HCT116 (cell line): Measurements from ENCODE around the gene FGGY. TPM values are rescaled to one million over a fixed set of nuclear protein-coding genes. Genes with fewer than 3 reads are reported as not detected.

ENCODE experiments used
- ATAC-seq: fragments of 200-7000 bp; cut with Tn5 transposase; 2 replicates; pipeline ENCODE4 v1.9.1; 2020; ENCODE audit warnings: mild to moderate bottlenecking, moderate library complexity
- BruUV-seq: library from RNA; stranded (reverse); fragments of 400-500 nt; replicated peaks from 2 replicates; lab custom pipeline; 2021; lab: Mats Ljungman, UMichigan
- CTCF ChIA-PET: fragments of 300-600 bp; sonication (Branson Sonifier 250); formaldehyde crosslinking; loops from one replicate; lab custom pipeline; 2021; ENCODE audit warnings: antibody characterized with exemption; lab: Charles Lee
- POLR2A ChIA-PET: fragments of 300-600, 350-600 bp; sonication (Branson Sonifier 250); formaldehyde crosslinking; loops from one replicate; lab custom pipeline; 2021; ENCODE audit warnings: antibody characterized with exemption; lab: Charles Lee
- RAD21 ChIA-PET, 2 experiments: fragments of 300-600 bp; sonication (Branson Sonifier 250); formaldehyde crosslinking; loops; one replicate each; lab custom pipeline; 2023; ENCODE audit warnings: low total read pairs in 2 of 2; ENCODE audit not compliant: uncharacterized antibody in 2 of 2, unreplicated experiment in 2 of 2, low non-redundant PET in 1 of 2; lab: Charles Lee
- DNase-seq: peaks from one replicate; pipeline ENCODE4 v3.0.0-alpha.2; 2010; ENCODE audit warnings: low read depth, low spot score
- H2AFZ ChIP-seq: fragments of 200-600 bp; shearing (Covaris generic), sonication (generic); 2 replicates; pipeline ENCODE4 v1.6.1; 2017; ENCODE audit warnings: low read depth, mixed run types, mixed read lengths, antibody characterized with exemption, low read length; ENCODE audit not compliant: poor library complexity, severe bottlenecking
- H3K27ac ChIP-seq: 2 replicates; pipeline ENCODE4 v1.5.1; 2012; ENCODE audit warnings: low read depth, low read length
- H3K27me3 ChIP-seq: fragments of 200-600 bp; sonication (generic); 2 replicates; pipeline ENCODE4 v1.6.1; 2016; ENCODE audit warnings: mixed run types, low read length, mixed read lengths; ENCODE audit not compliant: insufficient read depth
- H3K36me3 ChIP-seq, 2 experiments: fragments of 200-500 bp in 1 of 2; fragments of 200-600 bp in 1 of 2; sonication (Bioruptor generic) in 1 of 2; sonication (generic) in 1 of 2; 2 replicates each; pipeline versions ENCODE4 v1.5.1 to v1.6.1; 2014 to 2016; ENCODE audit warnings: low read length in 2 of 2, inconsistent platforms in 1 of 2, mixed read lengths in 1 of 2, mixed run types in 1 of 2; ENCODE audit not compliant: insufficient read depth in 2 of 2, control insufficient read depth in 1 of 2
- H3K4me1 ChIP-seq, 2 experiments: fragments of 200-600 bp in 1 of 2; sonication (generic) in 1 of 2; 2 replicates each; pipeline versions ENCODE4 v1.5.1 to v1.6.1; 2012 to 2017; ENCODE audit warnings: low read length in 2 of 2, inconsistent platforms in 1 of 2, mild to moderate bottlenecking in 1 of 2, mixed read lengths in 1 of 2, mixed run types in 1 of 2, moderate library complexity in 1 of 2; ENCODE audit not compliant: insufficient read depth in 2 of 2, control insufficient read depth in 1 of 2
- H3K4me2 ChIP-seq: fragments of 200-600 bp; sonication (generic); 2 replicates; pipeline ENCODE4 v1.6.1; 2017; ENCODE audit warnings: mixed run types, low read length, mixed read lengths
- H3K4me3 ChIP-seq, 2 experiments: fragments of 200-600 bp in 1 of 2; sonication (generic) in 1 of 2; replicated peaks in 1 of 2; 2 replicates each; pipeline ENCODE4 v1.5.1; 2011 to 2016; ENCODE audit warnings: low read length in 2 of 2, control low read depth in 1 of 2, low read depth in 1 of 2, mild to moderate bottlenecking in 1 of 2, mixed read lengths in 1 of 2, mixed run types in 1 of 2
- H3K79me2 ChIP-seq: fragments of 200-600 bp; sonication (generic); 2 replicates; pipeline ENCODE4 v1.6.1; 2017; ENCODE audit warnings: mild to moderate bottlenecking, mixed run types, low read length, moderate library complexity, mixed read lengths; ENCODE audit not compliant: insufficient read depth
- H3K9ac ChIP-seq: fragments of 200-600 bp; sonication (generic); 2 replicates; pipeline ENCODE4 v1.6.1; 2016; ENCODE audit warnings: low read length, mixed read lengths
- H3K9me2 ChIP-seq: fragments of 200-600 bp; sonication (generic), shearing (Covaris generic); 2 replicates; pipeline ENCODE4 v1.6.1; 2017; ENCODE audit warnings: mixed run types, mild to moderate bottlenecking, moderate library complexity; ENCODE audit not compliant: insufficient read depth
- H3K9me3 ChIP-seq, 2 experiments: fragments of 200-500 bp in 1 of 2; fragments of 200-600 bp in 1 of 2; sonication (Bioruptor generic) in 1 of 2; sonication (generic) in 1 of 2; 2 replicates each; pipeline ENCODE4 v1.6.1; 2014 to 2017; ENCODE audit warnings: low read length in 2 of 2, mixed read lengths in 2 of 2, inconsistent platforms in 1 of 2, low read depth in 1 of 2, mild to moderate bottlenecking in 1 of 2, mixed run types in 1 of 2, moderate library complexity in 1 of 2; ENCODE audit not compliant: control insufficient read depth in 1 of 2, insufficient read depth in 1 of 2
- H4K20me1 ChIP-seq: fragments of 200-600 bp; sonication (generic), shearing (Covaris generic); 2 replicates; pipeline ENCODE4 v1.6.1; 2017; ENCODE audit warnings: mixed run types, mild to moderate bottlenecking, moderate library complexity; ENCODE audit not compliant: insufficient read depth
- CBX3 ChIP-seq: IDR thresholded peaks from 2 replicates; pipeline ENCODE4 v1.6.1; 2012; ENCODE audit warnings: low read depth
- CEBPB ChIP-seq: IDR thresholded peaks from 2 replicates; pipeline ENCODE4 v1.6.1; 2012; ENCODE audit warnings: low read depth
- CTCF ChIP-seq, 3 experiments: fragments of 200-600 bp in 1 of 3; sonication (generic) in 1 of 3; IDR thresholded peaks in 2 of 3; conservative IDR thresholded peaks in 1 of 3; 2 replicates each; pipeline ENCODE4 v1.5.1; 2012 to 2017; ENCODE audit warnings: low read depth in 2 of 3, low read length in 2 of 3, antibody characterized with exemption in 1 of 3, borderline replicate concordance in 1 of 3, control low read depth in 1 of 3, mild to moderate bottlenecking in 1 of 3, mixed read lengths in 1 of 3, mixed run types in 1 of 3, moderate library complexity in 1 of 3; ENCODE audit not compliant: insufficient read depth in 1 of 3
- EGR1 ChIP-seq: IDR thresholded peaks from 2 replicates; pipeline ENCODE4 v1.6.1; 2012; ENCODE audit warnings: low read depth
- ELF1 ChIP-seq: IDR thresholded peaks from 2 replicates; pipeline ENCODE4 v1.6.1; 2012; ENCODE audit warnings: low read depth, borderline replicate concordance
- EZH2 ChIP-seq: fragments of 200-600 bp; sonication (generic); IDR thresholded peaks from 2 replicates; pipeline ENCODE4 v1.6.1; 2017; ENCODE audit warnings: antibody characterized with exemption, mixed run types
- EZH2phosphoT487 ChIP-seq: fragments of 200-600 bp; IDR thresholded peaks from 2 replicates; pipeline ENCODE4 v1.6.1; 2018; ENCODE audit warnings: antibody characterized with exemption, borderline replicate concordance
- FOSL1 ChIP-seq: IDR thresholded peaks from 2 replicates; pipeline ENCODE4 v1.6.1; 2012; ENCODE audit warnings: low read depth
- JUND ChIP-seq: IDR thresholded peaks from 2 replicates; pipeline ENCODE4 v1.6.1; 2012
- POLR2A ChIP-seq: IDR thresholded peaks from 2 replicates; pipeline ENCODE4 v1.7.0; 2011; ENCODE audit warnings: borderline replicate concordance; ENCODE audit not compliant: insufficient read depth, insufficient read length; ENCODE audit errors: extremely low read depth
- POLR2AphosphoS5 ChIP-seq: IDR thresholded peaks from 2 replicates; pipeline ENCODE4 v1.6.1; 2011; ENCODE audit warnings: mild to moderate bottlenecking, low read depth, low read length, moderate library complexity
- RAD21 ChIP-seq: IDR thresholded peaks from 2 replicates; pipeline ENCODE4 v1.6.1; 2012; ENCODE audit warnings: low read depth, mild to moderate bottlenecking
- SIN3A ChIP-seq: IDR thresholded peaks from 2 replicates; pipeline ENCODE4 v1.6.1; 2012; ENCODE audit warnings: low read depth
- SP1 ChIP-seq: IDR thresholded peaks from 2 replicates; pipeline ENCODE4 v1.6.1; 2012; ENCODE audit warnings: low read depth
- TCF7L2 ChIP-seq: IDR thresholded peaks from 2 replicates; pipeline ENCODE4 v1.7.0; 2011; ENCODE audit warnings: borderline replicate concordance, inconsistent platforms; ENCODE audit not compliant: insufficient read depth, insufficient read length; ENCODE audit errors: extremely low read depth
- YY1 ChIP-seq: IDR thresholded peaks from 2 replicates; pipeline ENCODE4 v1.6.1; 2011; ENCODE audit warnings: low read length, low read depth, moderate library complexity, mild to moderate bottlenecking; ENCODE audit not compliant: insufficient replicate concordance; ENCODE audit errors: extremely low read depth
- ZBTB33 ChIP-seq: IDR thresholded peaks from 2 replicates; pipeline ENCODE4 v1.6.1; 2011; ENCODE audit warnings: mild to moderate bottlenecking, low read length, moderate library complexity; ENCODE audit not compliant: insufficient replicate concordance; ENCODE audit errors: extremely low read depth
- ZFX ChIP-seq: fragments of 450-650 bp; IDR thresholded peaks from 2 replicates; pipeline ENCODE4 v1.6.1; 2017
- intact Hi-C: fragments of 100-400 bp; cut with micrococcal nuclease; formaldehyde crosslinking; loops from 2 replicates; pipeline ENCODE4 v1.10.0; 2022
- total RNA-seq: library from RNA; stranded (reverse); gene quantifications from one replicate; pipeline ENCODE4 v1.2.1, GENCODE V29; 2021; ENCODE audit not compliant: unreplicated experiment
- TF ChIP-seq, protein P1 (sequence below): IDR thresholded peaks from 2 replicates; pipeline ENCODE4 v1.6.1; 2012

FGGY gene
- total RNA-seq, 1 experiment from 2014 or later, result 10.6 TPM

GRCh38 chr1:59474496-59474895, 177.6 kb downstream of the FGGY start:
- no peak for DNase-seq
- no peaks in the 10 kb centered on the region for H3K9me2 ChIP-seq
- ChIA-PET RAD21 (no interaction called here), CTCF (no interaction called here), POLR2A (no interaction called here)
- H2AFZ ChIP-seq, result no peak overlapping the region
- H3K36me3 ChIP-seq, result no peaks in the 10 kb centered on the region
- H3K4me3 ChIP-seq, result no peak overlapping the region
- ATAC-seq, result no peak
- no peak overlapping the region for H3K4me2 ChIP-seq
- no peaks in the 10 kb centered on the region for H3K9me3 ChIP-seq
- no peak overlapping the region for H3K9ac ChIP-seq
- BruUV-seq, result no TSS peak
- no peak for TF ChIP-seq FOSL1
- TF ChIP-seq SP1, result no peak
- no peak for TF ChIP-seq TCF7L2
- TF ChIP-seq ZFX, result no peak
- no peak for TF ChIP-seq EGR1
- TF ChIP-seq CEBPB, result no peak
- TF ChIP-seq POLR2A, result no peak
- TF ChIP-seq EZH2phosphoT487, result no peak
- no peak for TF ChIP-seq ZBTB33
- TF ChIP-seq EZH2, result no peak
- TF ChIP-seq CTCF (IDR thresholded peaks at IDR 0.05 in 2 of 3, conservative IDR thresholded peaks at IDR 0.05 in 1 of 3; ENCODE audit: borderline replicate concordance in 1 of 3, insufficient read depth in 1 of 3, low read depth in 2 of 3, low read length in 2 of 3), result no peak
- no peak for TF ChIP-seq SIN3A
- no peak for TF ChIP-seq ELF1
- TF ChIP-seq RAD21, result no peak
- no peak for TF ChIP-seq JUND
- TF ChIP-seq YY1, result no peak
- TF ChIP-seq, protein P1, sequence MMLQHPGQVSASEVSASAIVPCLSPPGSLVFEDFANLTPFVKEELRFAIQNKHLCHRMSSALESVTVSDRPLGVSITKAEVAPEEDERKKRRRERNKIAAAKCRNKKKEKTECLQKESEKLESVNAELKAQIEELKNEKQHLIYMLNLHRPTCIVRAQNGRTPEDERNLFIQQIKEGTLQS, result no peak
- TF ChIP-seq CBX3, result no peak
- no peak for TF ChIP-seq POLR2AphosphoS5
- H3K4me1 ChIP-seq, result peaks cover 13 to 17% of the 10 kb centered on the region in 2 experiments
- no peak overlapping the region for H3K27ac ChIP-seq
- no peaks in the 10 kb centered on the region for H3K27me3 ChIP-seq
- no peaks in the 10 kb centered on the region for H3K79me2 ChIP-seq
- intact Hi-C loops, result no loop called here
- H4K20me1 ChIP-seq, result no peaks in the 10 kb centered on the region
